ENCODE results near the gene KDM4C. TPM values are rescaled to one million over a fixed set of nuclear protein-coding genes. Genes with fewer than 3 reads are reported as not detected.

The KDM4C gene
- polyA plus RNA-seq, 1 donor, result 12.0 TPM

DNA sequence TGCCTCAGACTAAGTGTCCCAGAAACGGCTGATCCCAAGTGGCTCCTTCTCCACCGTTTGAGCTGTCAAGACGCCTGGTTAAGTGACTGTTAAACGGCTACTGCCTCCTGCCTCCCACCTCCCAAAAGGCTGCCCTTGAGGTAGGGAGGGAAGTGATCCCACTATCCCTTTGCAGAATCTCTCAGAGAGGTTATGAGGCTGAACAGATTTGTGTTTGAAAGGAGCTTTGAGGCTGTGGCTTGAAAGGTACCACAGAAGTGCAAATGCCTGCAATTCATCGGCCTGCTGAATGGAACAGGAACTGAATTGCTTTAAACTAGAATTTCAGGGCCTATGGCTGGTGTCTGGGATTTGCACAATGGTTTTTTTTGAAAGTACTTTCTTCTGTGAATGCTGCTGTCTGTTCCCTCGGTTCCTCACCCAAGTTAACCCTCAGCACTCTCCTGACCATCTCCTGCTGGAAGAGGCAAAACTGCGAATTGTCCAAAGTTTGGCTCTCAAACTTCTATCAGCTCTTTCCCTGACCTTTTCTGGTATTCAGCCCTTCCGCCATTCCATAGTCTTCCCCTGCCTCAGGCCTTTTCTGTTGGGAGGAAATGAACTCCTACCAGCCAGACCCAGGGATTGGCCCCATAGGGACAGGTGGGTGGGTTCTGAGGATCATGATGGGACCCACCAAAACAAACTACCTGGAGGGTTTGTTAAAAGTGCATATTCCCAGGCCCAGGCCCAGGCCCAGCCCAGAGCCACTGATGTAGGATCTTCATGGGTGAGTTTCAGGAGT lies 453.3 kb downstream of the KDM4C start:
- no peak for DNase-seq (ENCODE audit: low read depth)

DNA sequence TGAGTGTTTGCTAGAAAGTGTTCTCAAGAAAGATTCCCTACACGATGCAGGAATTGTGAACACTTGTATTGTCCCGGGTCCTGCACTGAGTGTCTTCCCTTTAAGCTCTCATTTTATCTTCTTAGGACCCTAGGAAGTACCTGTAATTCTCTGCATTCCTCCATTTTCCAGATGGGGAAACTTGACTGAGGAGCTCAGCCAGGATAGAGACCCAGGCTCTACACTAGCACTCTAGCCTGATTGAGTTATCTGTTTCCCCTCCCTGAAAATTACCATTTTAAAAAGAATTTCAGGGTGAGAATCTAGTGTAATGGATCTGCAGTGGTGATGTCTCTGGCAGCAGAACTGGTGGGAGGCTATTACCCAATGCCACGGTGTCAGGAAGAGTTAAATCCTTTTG lies 453.9 kb downstream of the KDM4C start:
- no peak for DNase-seq (ENCODE audit: low read depth)

DNA sequence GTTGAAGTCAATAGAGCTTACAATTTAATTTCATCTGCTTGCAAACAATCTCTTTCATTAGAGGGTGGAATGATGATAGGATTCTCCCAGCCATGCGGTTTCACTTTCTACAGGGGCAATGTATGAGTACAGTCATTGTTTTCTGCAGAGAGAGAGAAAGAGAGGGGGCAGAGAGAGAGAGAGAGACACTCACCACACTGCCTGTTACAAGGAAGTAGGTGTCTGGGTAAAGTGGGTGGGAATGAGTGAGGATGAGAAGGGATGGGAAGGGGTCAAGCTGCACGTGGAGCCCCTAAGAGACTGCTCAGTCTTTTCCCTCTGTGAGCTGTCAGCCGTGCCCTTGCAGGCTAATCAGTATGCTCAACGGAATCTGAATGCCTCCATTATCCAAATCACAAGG lies 454.3 kb downstream of the KDM4C start:
- no peak for DNase-seq (ENCODE audit: low read depth)

DNA sequence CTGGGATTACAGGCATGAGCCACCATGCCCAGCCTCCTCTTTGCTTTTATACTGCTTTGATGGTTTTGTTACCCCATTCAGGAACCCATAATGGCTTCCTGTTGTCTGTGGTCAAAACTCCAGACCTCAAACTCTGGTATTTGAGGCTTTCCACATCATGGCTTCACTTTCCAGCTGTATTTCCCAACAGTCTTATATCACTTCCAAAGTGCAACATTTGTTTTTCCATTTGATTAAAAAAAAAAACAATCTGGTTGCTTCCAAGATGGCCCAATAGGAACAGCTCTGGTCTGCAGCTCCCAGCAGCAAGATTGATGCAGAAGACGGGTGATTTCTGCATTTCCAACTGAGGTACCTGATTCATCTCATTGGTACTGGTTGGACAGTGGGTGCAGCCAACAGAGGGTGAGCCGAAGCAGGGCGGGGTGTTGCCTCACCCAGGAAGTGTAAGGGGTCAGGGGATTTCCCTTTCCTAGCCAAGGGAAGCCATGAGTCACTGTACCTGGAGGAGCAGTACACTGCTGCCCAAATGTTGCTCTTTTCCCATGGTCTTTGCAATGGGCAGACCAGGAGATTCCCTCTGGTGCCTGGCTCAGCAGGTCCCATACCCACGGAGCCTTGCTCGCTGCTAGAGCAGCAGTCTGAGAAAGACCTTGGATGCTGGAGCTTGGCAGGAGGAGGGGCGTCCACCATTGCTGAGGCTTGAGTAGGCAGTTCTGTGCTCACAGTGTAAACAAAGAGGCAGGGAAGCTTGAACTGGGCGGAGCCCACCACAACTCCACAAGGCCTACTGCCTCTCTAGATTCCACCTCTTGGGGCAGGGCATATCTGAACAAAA lies 458.4 kb downstream of the KDM4C start:
- no peak for DNase-seq (ENCODE audit: low read depth)

DNA sequence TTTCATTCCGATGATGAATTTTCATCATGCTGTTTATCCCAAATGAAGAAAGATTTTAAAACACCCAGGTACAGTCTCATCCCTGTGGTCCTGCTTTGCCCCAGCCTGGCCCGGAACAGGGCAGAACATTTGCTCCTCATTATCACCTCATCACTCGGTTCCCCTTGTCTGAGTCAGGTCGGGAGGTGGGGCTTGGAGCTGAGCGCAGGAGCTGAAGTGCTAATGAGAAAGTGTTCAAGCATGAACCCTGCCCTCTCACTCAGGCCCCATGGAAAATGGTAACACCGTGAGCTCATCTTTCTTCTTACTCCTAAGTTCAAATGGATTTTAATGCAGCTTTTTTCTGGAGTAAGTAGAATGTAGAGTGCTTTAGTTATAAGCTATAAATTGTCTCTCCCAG lies 466.2 kb downstream of the KDM4C start:
- no peak for DNase-seq (ENCODE audit: low read depth)

Other genes starting within 250 kb of the KDM4C start
- gene GLDC, start 112.2 kb upstream of the KDM4C start, polyA plus RNA-seq (ENCODE audit: insufficient read length), result 0.81 TPM